ENCODE data around the gene BRWD1.

GRCh38 chr21:39209334-39209688, 104.1 kb downstream of the BRWD1 start:
- TF ChIP-seq BHLHE40 (IDR thresholded peaks at IDR 0.05; ENCODE audit: borderline replicate concordance), result no peak
- TF ChIP-seq FOXK2 (IDR thresholded peaks at IDR 0.05), result no peak
- no peak for TF ChIP-seq NFRKB (IDR thresholded peaks at IDR 0.05)
- no peak for TF ChIP-seq ARNT (IDR thresholded peaks at IDR 0.05)
- TF ChIP-seq TARDBP (IDR thresholded peaks at IDR 0.05), result no peak
- no peak for TF ChIP-seq HDGF (IDR thresholded peaks at IDR 0.05; ENCODE audit: borderline replicate concordance)

All from HEK293T (cell line).